ENCODE measurements around the gene NME3. TPM values are rescaled to one million over a fixed set of nuclear protein-coding genes. Genes with fewer than 3 reads are reported as not detected.

Gene NME3
- polyA plus RNA-seq, 10 donors = 11.2 to 33.1 (median 17.3) TPM

- peak in 1 of 3 donors; percentile 44 for DNase-seq
Observed at GRCh38 chr16:1771864-1772361, 570 bp upstream of the NME3 start.

GRCh38 chr16:1770328-1771187, 785 bp downstream of the NME3 start:
- DNase-seq = peak in 1 of 3 donors; percentile 68

- no peak for DNase-seq
Observed at GRCh38 chr16:1769402-1770300, 1.7 kb downstream of the NME3 start.

- DNase-seq = no peak
Observed at GRCh38 chr16:1768767-1769401, 2.5 kb downstream of the NME3 start.

GRCh38 chr16:1768061-1768766, 3.1 kb downstream of the NME3 start:
- no peak for DNase-seq

GRCh38 chr16:1767116-1767994, 4.0 kb downstream of the NME3 start:
- DNase-seq = no peak

GRCh38 chr16:1766701-1767100, 4.6 kb downstream of the NME3 start:
- no peak for DNase-seq

GRCh38 chr16:1766231-1766630, 5.1 kb downstream of the NME3 start:
- no peak for DNase-seq

GRCh38 chr16:1765826-1766225, 5.5 kb downstream of the NME3 start:
- DNase-seq = no peak

GRCh38 chr16:1764971-1765370, 6.4 kb downstream of the NME3 start:
- no peak for DNase-seq

- DNase-seq = peak in 1 of 3 donors; percentile 55
Observed at GRCh38 chr16:1763521-1764511, 7.5 kb downstream of the NME3 start.

GRCh38 chr16:1762879-1763520, 8.3 kb downstream of the NME3 start:
- no peak for DNase-seq

GRCh38 chr16:1762196-1762878, 9.0 kb downstream of the NME3 start:
- no peak for DNase-seq

- DNase-seq = no peak
Observed at GRCh38 chr16:1761751-1762150, 9.6 kb downstream of the NME3 start.

- no peak for DNase-seq
Observed at GRCh38 chr16:1760911-1761310, 10.4 kb downstream of the NME3 start.

- DNase-seq = no peak
Observed at GRCh38 chr16:1759511-1759910, 11.8 kb downstream of the NME3 start.

- no peak for DNase-seq
Observed at GRCh38 chr16:1758923-1759322, 12.4 kb downstream of the NME3 start.
